GM18499 (cell line): ENCODE measurements around the gene CARMIL1.

Experiments used
- ATAC-seq: cut with Tn5 transposase; IDR thresholded peaks from one replicate; pipeline ENCODE4 v1.9.1; 2021; ENCODE audit warnings: moderate number of reproducible peaks; ENCODE audit not compliant: insufficient read depth, unreplicated experiment

CARMIL1 gene

GRCh38 chr6:25456249-25457040 lies 177.3 kb downstream of the CARMIL1 start:
- ATAC-seq, result no peak

- ATAC-seq, result no peak
Observed at GRCh38 chr6:25457516-25457915, 178.3 kb downstream of the CARMIL1 start.

- ATAC-seq, result no peak
Observed at GRCh38 chr6:25458485-25458884, 179.3 kb downstream of the CARMIL1 start.

- no peak for ATAC-seq
Observed at GRCh38 chr6:25462235-25462897, 183.2 kb downstream of the CARMIL1 start.

GRCh38 chr6:25463441-25463840 lies 184.3 kb downstream of the CARMIL1 start:
- ATAC-seq, result no peak

GRCh38 chr6:25464225-25464624 lies 185.1 kb downstream of the CARMIL1 start:
- no peak for ATAC-seq

GRCh38 chr6:25465941-25466340 lies 186.8 kb downstream of the CARMIL1 start:
- no peak for ATAC-seq

GRCh38 chr6:25468881-25469280 lies 189.7 kb downstream of the CARMIL1 start:
- no peak for ATAC-seq

- no peak for ATAC-seq
Observed at GRCh38 chr6:25469797-25470388, 190.7 kb downstream of the CARMIL1 start.

- no peak for ATAC-seq
Observed at GRCh38 chr6:25472306-25472705, 193.1 kb downstream of the CARMIL1 start.

- ATAC-seq, result no peak
Observed at GRCh38 chr6:25472906-25473305, 193.7 kb downstream of the CARMIL1 start.

- ATAC-seq, result no peak
Observed at GRCh38 chr6:25473447-25473846, 194.3 kb downstream of the CARMIL1 start.

GRCh38 chr6:25476126-25476525 lies 197.0 kb downstream of the CARMIL1 start:
- ATAC-seq, result no peak

GRCh38 chr6:25477006-25477590 lies 197.9 kb downstream of the CARMIL1 start:
- ATAC-seq, result no peak

GRCh38 chr6:25478973-25479372 lies 199.8 kb downstream of the CARMIL1 start:
- ATAC-seq, result no peak

GRCh38 chr6:25481267-25481666 lies 202.1 kb downstream of the CARMIL1 start:
- ATAC-seq, result no peak

- no peak for ATAC-seq
Observed at GRCh38 chr6:25482996-25483395, 203.8 kb downstream of the CARMIL1 start.

- ATAC-seq, result no peak
Observed at GRCh38 chr6:25483943-25484342, 204.8 kb downstream of the CARMIL1 start.

GRCh38 chr6:25484900-25485299 lies 205.7 kb downstream of the CARMIL1 start:
- ATAC-seq, result no peak

GRCh38 chr6:25485821-25486534 lies 206.8 kb downstream of the CARMIL1 start:
- ATAC-seq, result no peak
